ENCODE measurements around the gene UBXN7.
"Not testable (repeated sequence)": the region's sequence is repeated elsewhere in the genome, so short reads cannot be mapped to it uniquely, and the experiment has no call there.

UBXN7 gene

DNA sequence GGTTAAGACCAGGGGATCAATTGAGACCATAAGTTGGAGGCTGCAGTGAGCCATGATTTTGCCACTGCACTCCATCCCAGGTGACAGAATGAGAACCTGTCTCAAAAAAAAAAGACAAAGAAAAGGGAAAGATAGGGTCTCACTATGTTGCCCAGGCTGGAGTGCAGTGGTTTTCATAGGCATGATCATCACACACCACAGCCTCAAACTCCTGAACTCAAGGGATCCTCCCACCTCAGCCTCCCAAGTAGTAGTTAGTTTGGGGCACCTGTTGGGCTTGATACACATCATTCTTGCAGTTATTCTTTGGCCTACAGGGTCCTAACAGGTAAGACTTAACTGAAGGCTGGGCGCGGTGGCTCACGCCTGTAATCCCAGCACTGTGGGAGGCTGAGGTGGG, 42.1 kb downstream of the UBXN7 start:
- Histone ChIP-seq H3K27me3 (ENCODE audit: insufficient read depth, low read length) (no peaks in the 10 kb centered on the region), H3F3A (ENCODE audit: insufficient read depth, low read length) (no peaks in the 10 kb centered on the region), H3K79me2 (ENCODE audit: insufficient read depth, low read length) (no peaks in the 10 kb centered on the region), H3K36me3 (ENCODE audit: insufficient read depth, low read length) (peaks cover 69% of the 10 kb centered on the region), H3K4me3 (ENCODE audit: low read depth, low read length, poor library complexity, severe bottlenecking) (no peak overlapping the region), H3K9me2 (ENCODE audit: low read depth, low read length) (no peaks in the 10 kb centered on the region), H3K9me3 (ENCODE audit: low read length) (peaks cover 5% of the 10 kb centered on the region; the same call in 1 of the 2 replicates), H3K4me1 (ENCODE audit: insufficient read depth, low read length, severe bottlenecking) (no peaks in the 10 kb centered on the region), H3K27ac (ENCODE audit: low read depth, low read length, poor library complexity, severe bottlenecking) (no peak overlapping the region), H2AFZ (ENCODE audit: low read length) (no peak overlapping the region), H3K9ac (ENCODE audit: low read length) (no peak overlapping the region), H3K4me2 (ENCODE audit: low read length) (no peak overlapping the region), H4K20me1 (ENCODE audit: insufficient read depth, low read length) (no peaks in the 10 kb centered on the region)
- no peak for TF ChIP-seq CTCF (IDR thresholded peaks at IDR 0.05; ENCODE audit: low read length)
- no peak for TF ChIP-seq EZH2 (IDR thresholded peaks at IDR 0.05; ENCODE audit: borderline replicate concordance, low read length)

GRCh38 chr3:196388956-196389355, 43.3 kb downstream of the UBXN7 start:
- Histone ChIP-seq H3K27me3 (ENCODE audit: insufficient read depth, low read length) (no peaks in the 10 kb centered on the region), H2AFZ (ENCODE audit: low read length) (no peak overlapping the region), H3K79me2 (ENCODE audit: insufficient read depth, low read length) (no peaks in the 10 kb centered on the region), H3K4me3 (ENCODE audit: low read depth, low read length, poor library complexity, severe bottlenecking) (no peak overlapping the region), H3K27ac (ENCODE audit: low read depth, low read length, poor library complexity, severe bottlenecking) (no peak overlapping the region), H3K9ac (ENCODE audit: low read length) (no peak overlapping the region), H3K36me3 (ENCODE audit: insufficient read depth, low read length) (peaks cover 60% of the 10 kb centered on the region), H3F3A (ENCODE audit: insufficient read depth, low read length) (no peaks in the 10 kb centered on the region), H3K9me2 (ENCODE audit: low read depth, low read length) (no peaks in the 10 kb centered on the region), H3K4me1 (ENCODE audit: insufficient read depth, low read length, severe bottlenecking) (no peaks in the 10 kb centered on the region), H4K20me1 (ENCODE audit: insufficient read depth, low read length) (no peaks in the 10 kb centered on the region), H3K4me2 (ENCODE audit: low read length) (no peak overlapping the region), H3K9me3 (ENCODE audit: low read length) (peaks cover 5% of the 10 kb centered on the region; the same call in 1 of the 2 replicates)
- TF ChIP-seq CTCF (IDR thresholded peaks at IDR 0.05; ENCODE audit: low read length) (no peak), EZH2 (IDR thresholded peaks at IDR 0.05; ENCODE audit: borderline replicate concordance, low read length) (no peak)

DNA sequence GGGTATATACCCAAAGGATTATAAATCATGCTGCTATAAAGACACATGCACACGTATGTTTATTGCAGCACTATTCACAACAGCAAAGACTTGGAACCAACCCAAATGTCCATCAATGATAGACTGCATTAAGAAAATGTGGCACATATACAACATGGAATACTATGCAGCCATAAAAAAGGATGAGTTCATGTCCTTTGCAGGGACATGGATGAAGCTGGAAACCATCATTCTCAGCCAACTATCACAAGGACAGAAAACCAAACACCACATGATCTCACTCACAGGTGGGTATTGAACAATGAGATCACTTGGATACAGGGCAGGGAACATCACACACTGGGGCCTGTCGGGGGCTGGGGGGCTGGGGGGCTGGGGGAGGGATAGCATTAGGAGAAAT, 44.3 kb downstream of the UBXN7 start:
- H3K36me3 ChIP-seq (ENCODE audit: insufficient read depth, low read length), result peaks cover 55% of the 10 kb centered on the region
- not testable (repeated sequence) for H3K27ac ChIP-seq (ENCODE audit: low read depth, low read length, poor library complexity, severe bottlenecking); H3K9ac ChIP-seq (ENCODE audit: low read length); H3F3A ChIP-seq (ENCODE audit: insufficient read depth, low read length); H3K4me2 ChIP-seq (ENCODE audit: low read length); H3K27me3 ChIP-seq (ENCODE audit: insufficient read depth, low read length); H3K9me2 ChIP-seq (ENCODE audit: low read depth, low read length); H3K9me3 ChIP-seq (ENCODE audit: low read length); H3K79me2 ChIP-seq (ENCODE audit: insufficient read depth, low read length); H4K20me1 ChIP-seq (ENCODE audit: insufficient read depth, low read length); H3K4me1 ChIP-seq (ENCODE audit: insufficient read depth, low read length, severe bottlenecking); H3K4me3 ChIP-seq (ENCODE audit: low read depth, low read length, poor library complexity, severe bottlenecking); H2AFZ ChIP-seq (ENCODE audit: low read length)

- not testable (repeated sequence) for H3K9me2 ChIP-seq (ENCODE audit: low read depth, low read length); H3K4me1 ChIP-seq (ENCODE audit: insufficient read depth, low read length, severe bottlenecking); H3K4me2 ChIP-seq (ENCODE audit: low read length); H2AFZ ChIP-seq (ENCODE audit: low read length); H4K20me1 ChIP-seq (ENCODE audit: insufficient read depth, low read length); H3F3A ChIP-seq (ENCODE audit: insufficient read depth, low read length); H3K27ac ChIP-seq (ENCODE audit: low read depth, low read length, poor library complexity, severe bottlenecking); H3K9me3 ChIP-seq (ENCODE audit: low read length); H3K9ac ChIP-seq (ENCODE audit: low read length); H3K4me3 ChIP-seq (ENCODE audit: low read depth, low read length, poor library complexity, severe bottlenecking); H3K27me3 ChIP-seq (ENCODE audit: insufficient read depth, low read length); H3K79me2 ChIP-seq (ENCODE audit: insufficient read depth, low read length)
- peaks cover 47% of the 10 kb centered on the region for H3K36me3 ChIP-seq (ENCODE audit: insufficient read depth, low read length)
These were observed 45.4 kb downstream of the UBXN7 start for GRCh38 chr3:196386797-196387196.

GRCh38 chr3:196386034-196386433, 46.2 kb downstream of the UBXN7 start:
- not testable (repeated sequence) for H3K4me2 ChIP-seq (ENCODE audit: low read length); H3K27ac ChIP-seq (ENCODE audit: low read depth, low read length, poor library complexity, severe bottlenecking); H3K9me2 ChIP-seq (ENCODE audit: low read depth, low read length); H2AFZ ChIP-seq (ENCODE audit: low read length); H3K9me3 ChIP-seq (ENCODE audit: low read length); H3F3A ChIP-seq (ENCODE audit: insufficient read depth, low read length); H3K79me2 ChIP-seq (ENCODE audit: insufficient read depth, low read length); H3K27me3 ChIP-seq (ENCODE audit: insufficient read depth, low read length); H4K20me1 ChIP-seq (ENCODE audit: insufficient read depth, low read length); H3K4me3 ChIP-seq (ENCODE audit: low read depth, low read length, poor library complexity, severe bottlenecking); H3K4me1 ChIP-seq (ENCODE audit: insufficient read depth, low read length, severe bottlenecking); H3K9ac ChIP-seq (ENCODE audit: low read length)
- H3K36me3 ChIP-seq (ENCODE audit: insufficient read depth, low read length), result peaks cover 47% of the 10 kb centered on the region

DNA sequence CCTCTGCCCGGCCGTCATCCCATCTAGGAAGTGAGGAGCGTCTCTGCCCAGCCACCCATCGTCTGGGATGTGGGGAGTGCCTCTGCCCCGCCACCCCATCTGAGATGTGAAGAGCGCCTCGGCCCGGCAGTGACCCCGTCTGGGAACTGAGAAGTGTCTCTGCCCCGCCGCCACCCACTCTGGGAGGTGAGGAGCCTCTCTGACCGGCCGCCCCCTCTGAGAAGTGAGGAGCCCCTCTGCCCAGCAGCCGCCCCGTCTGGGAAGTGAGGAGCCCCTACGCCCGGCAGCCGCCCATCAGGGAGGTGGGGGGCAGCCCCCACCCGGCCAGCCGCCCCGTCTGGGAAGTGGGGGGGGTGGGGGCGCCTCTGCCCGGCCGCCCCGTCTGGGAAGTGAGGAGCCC, 46.8 kb downstream of the UBXN7 start:
- not testable (repeated sequence) for H3K79me2 ChIP-seq (ENCODE audit: insufficient read depth, low read length); H3K9me3 ChIP-seq (ENCODE audit: low read length); H3K27me3 ChIP-seq (ENCODE audit: insufficient read depth, low read length); H3K27ac ChIP-seq (ENCODE audit: low read depth, low read length, poor library complexity, severe bottlenecking); H3K4me2 ChIP-seq (ENCODE audit: low read length); H3K9me2 ChIP-seq (ENCODE audit: low read depth, low read length); H3K9ac ChIP-seq (ENCODE audit: low read length); H2AFZ ChIP-seq (ENCODE audit: low read length); H3K4me3 ChIP-seq (ENCODE audit: low read depth, low read length, poor library complexity, severe bottlenecking); H3F3A ChIP-seq (ENCODE audit: insufficient read depth, low read length); H4K20me1 ChIP-seq (ENCODE audit: insufficient read depth, low read length); H3K4me1 ChIP-seq (ENCODE audit: insufficient read depth, low read length, severe bottlenecking)
- peaks cover 47% of the 10 kb centered on the region for H3K36me3 ChIP-seq (ENCODE audit: insufficient read depth, low read length)
